Thyroid gland (tissue), 4 donors: ENCODE data around the gene SUPT3H.

Experiments
- POLR2A ChIP-seq, 2 donors: fragments of 450-650 bp; IDR thresholded peaks; one replicate each; pipeline ENCODE4 v1.6.1; 2017; ENCODE audit warnings: antibody characterized with exemption in 2 of 2, mild to moderate bottlenecking in 2 of 2, moderate library complexity in 1 of 2
- TF ChIP-seq, protein P1 (sequence below), 6 experiments: fragments of 200-600 bp in 3 of 6; fragments of 450-650 bp in 3 of 6; sonication (generic) in 3 of 6; IDR thresholded peaks; one replicate each; pipeline ENCODE4 v1.5.1; 2016 to 2019; ENCODE audit warnings: antibody characterized with exemption in 6 of 6, mild to moderate bottlenecking in 2 of 6, inconsistent platforms in 1 of 6, moderate library complexity in 1 of 6

DNA sequence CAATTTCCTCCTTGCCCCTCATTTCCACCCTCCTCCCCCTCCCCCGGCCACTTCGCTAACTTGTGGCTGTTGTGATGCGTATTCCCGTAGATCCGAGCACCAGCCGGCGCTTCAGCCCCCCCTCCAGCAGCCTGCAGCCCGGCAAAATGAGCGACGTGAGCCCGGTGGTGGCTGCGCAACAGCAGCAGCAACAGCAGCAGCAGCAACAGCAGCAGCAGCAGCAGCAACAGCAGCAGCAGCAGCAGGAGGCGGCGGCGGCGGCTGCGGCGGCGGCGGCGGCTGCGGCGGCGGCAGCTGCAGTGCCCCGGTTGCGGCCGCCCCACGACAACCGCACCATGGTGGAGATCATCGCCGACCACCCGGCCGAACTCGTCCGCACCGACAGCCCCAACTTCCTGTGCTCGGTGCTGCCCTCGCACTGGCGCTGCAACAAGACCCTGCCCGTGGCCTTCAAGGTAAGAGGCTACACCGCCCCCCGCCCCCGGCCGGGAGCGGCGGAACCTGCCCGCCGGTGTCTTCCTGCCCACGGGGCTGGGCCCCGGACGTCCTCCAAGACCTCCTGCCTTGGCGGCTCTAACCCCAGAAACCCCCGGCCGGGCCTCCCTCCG, 44.9 kb upstream of the SUPT3H start:
- TF ChIP-seq, protein P1, sequence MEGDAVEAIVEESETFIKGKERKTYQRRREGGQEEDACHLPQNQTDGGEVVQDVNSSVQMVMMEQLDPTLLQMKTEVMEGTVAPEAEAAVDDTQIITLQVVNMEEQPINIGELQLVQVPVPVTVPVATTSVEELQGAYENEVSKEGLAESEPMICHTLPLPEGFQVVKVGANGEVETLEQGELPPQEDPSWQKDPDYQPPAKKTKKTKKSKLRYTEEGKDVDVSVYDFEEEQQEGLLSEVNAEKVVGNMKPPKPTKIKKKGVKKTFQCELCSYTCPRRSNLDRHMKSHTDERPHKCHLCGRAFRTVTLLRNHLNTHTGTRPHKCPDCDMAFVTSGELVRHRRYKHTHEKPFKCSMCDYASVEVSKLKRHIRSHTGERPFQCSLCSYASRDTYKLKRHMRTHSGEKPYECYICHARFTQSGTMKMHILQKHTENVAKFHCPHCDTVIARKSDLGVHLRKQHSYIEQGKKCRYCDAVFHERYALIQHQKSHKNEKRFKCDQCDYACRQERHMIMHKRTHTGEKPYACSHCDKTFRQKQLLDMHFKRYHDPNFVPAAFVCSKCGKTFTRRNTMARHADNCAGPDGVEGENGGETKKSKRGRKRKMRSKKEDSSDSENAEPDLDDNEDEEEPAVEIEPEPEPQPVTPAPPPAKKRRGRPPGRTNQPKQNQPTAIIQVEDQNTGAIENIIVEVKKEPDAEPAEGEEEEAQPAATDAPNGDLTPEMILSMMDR (IDR thresholded peaks at IDR 0.05) = no peak
- no peak for TF ChIP-seq POLR2A (IDR thresholded peaks at IDR 0.05)
